Measurements from ENCODE around the gene SERTM2.

Gene SERTM2

GRCh38 chrX:111470681-111471403 lies 40.6 kb upstream of the SERTM2 start:
- Histone ChIP-seq H3K9ac (ENCODE audit: low read length) (no peak overlapping the region), H3K9me3 (ENCODE audit: insufficient read depth, low read length) (no peaks in the 10 kb centered on the region), H3K4me3 (ENCODE audit: insufficient read depth, low read length, poor library complexity, severe bottlenecking) (no peak overlapping the region), H3K27ac (ENCODE audit: low read depth, low read length) (no peak overlapping the region), H2AFZ (ENCODE audit: low read depth, low read length, severe bottlenecking) (no peak overlapping the region), H3K36me3 (ENCODE audit: low read length) (no peaks in the 10 kb centered on the region), H3F3A (ENCODE audit: insufficient read depth) (no peaks in the 10 kb centered on the region), H3K4me2 (ENCODE audit: low read depth, low read length, poor library complexity, severe bottlenecking) (no peak overlapping the region), H4K20me1 (ENCODE audit: low read depth, low read length) (no peaks in the 10 kb centered on the region), H3K27me3 (ENCODE audit: low read length) (no peaks in the 10 kb centered on the region), H3K79me2 (ENCODE audit: insufficient read depth, low read length) (no peaks in the 10 kb centered on the region), H3K9me2 (replicated peaks; ENCODE audit: insufficient read depth, low read length) (no peaks in the 10 kb centered on the region)
- TF ChIP-seq EZH2phosphoT487 (conservative IDR thresholded peaks at IDR 0.05; ENCODE audit: low read length) (no peak), CTCF (IDR thresholded peaks at IDR 0.05; ENCODE audit: insufficient read depth, low read length, poor library complexity, severe bottlenecking) (no peak)

DNA sequence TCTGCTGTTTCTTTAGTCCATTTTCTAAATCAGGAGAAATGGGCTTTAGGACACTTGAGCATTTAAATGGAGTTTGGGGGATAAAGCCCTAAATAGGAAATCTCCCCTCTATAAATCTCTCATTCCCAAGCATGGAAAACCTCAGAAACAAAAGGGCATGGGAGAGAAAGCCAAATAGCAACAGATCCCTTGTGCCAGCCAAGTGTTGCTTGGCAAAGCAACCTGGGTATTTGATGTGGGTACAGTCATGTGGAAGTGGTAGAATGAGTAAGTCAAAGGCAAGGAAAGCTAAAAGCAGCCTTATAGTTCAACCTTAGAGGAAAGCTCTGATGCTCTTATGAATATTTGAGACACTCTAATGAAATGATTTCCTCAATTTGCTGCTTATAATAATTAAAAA lies 29.5 kb upstream of the SERTM2 start:
- no peak for TF ChIP-seq EZH2phosphoT487 (conservative IDR thresholded peaks at IDR 0.05; ENCODE audit: low read length)
- no peak for TF ChIP-seq CTCF (IDR thresholded peaks at IDR 0.05; ENCODE audit: insufficient read depth, low read length, poor library complexity, severe bottlenecking)
- H3K27ac ChIP-seq (ENCODE audit: low read depth, low read length) = no peak overlapping the region

GRCh38 chrX:111483135-111483534 lies 28.3 kb upstream of the SERTM2 start:
- Histone ChIP-seq H3K9me2 (replicated peaks; ENCODE audit: insufficient read depth, low read length) (no peaks in the 10 kb centered on the region), H3K9ac (ENCODE audit: low read length) (no peak overlapping the region), H4K20me1 (ENCODE audit: low read depth, low read length) (no peaks in the 10 kb centered on the region), H3K4me3 (ENCODE audit: insufficient read depth, low read length, poor library complexity, severe bottlenecking) (no peak overlapping the region), H3K79me2 (ENCODE audit: insufficient read depth, low read length) (no peaks in the 10 kb centered on the region), H3K9me3 (ENCODE audit: insufficient read depth, low read length) (no peaks in the 10 kb centered on the region), H3F3A (ENCODE audit: insufficient read depth) (no peaks in the 10 kb centered on the region), H3K36me3 (ENCODE audit: low read length) (no peaks in the 10 kb centered on the region), H3K27ac (ENCODE audit: low read depth, low read length) (no peak overlapping the region), H2AFZ (ENCODE audit: low read depth, low read length, severe bottlenecking) (no peak overlapping the region), H3K27me3 (ENCODE audit: low read length) (no peaks in the 10 kb centered on the region), H3K4me2 (ENCODE audit: low read depth, low read length, poor library complexity, severe bottlenecking) (no peak overlapping the region)
- TF ChIP-seq EZH2phosphoT487 (conservative IDR thresholded peaks at IDR 0.05; ENCODE audit: low read length) = no peak
- no peak for TF ChIP-seq CTCF (IDR thresholded peaks at IDR 0.05; ENCODE audit: insufficient read depth, low read length, poor library complexity, severe bottlenecking)

More for the DNA sequence above, 29.5 kb upstream of the SERTM2 start:
- H3K79me2 ChIP-seq (ENCODE audit: insufficient read depth, low read length) = no peaks in the 10 kb centered on the region
- no peaks in the 10 kb centered on the region for H3F3A ChIP-seq (ENCODE audit: insufficient read depth)
- no peak overlapping the region for H3K4me3 ChIP-seq (ENCODE audit: insufficient read depth, low read length, poor library complexity, severe bottlenecking)
- H4K20me1 ChIP-seq (ENCODE audit: low read depth, low read length) = no peaks in the 10 kb centered on the region
- H3K27me3 ChIP-seq (ENCODE audit: low read length) = no peaks in the 10 kb centered on the region
- H3K9me3 ChIP-seq (ENCODE audit: insufficient read depth, low read length) = no peaks in the 10 kb centered on the region
- no peaks in the 10 kb centered on the region for H3K36me3 ChIP-seq (ENCODE audit: low read length)
- H3K9me2 ChIP-seq (replicated peaks; ENCODE audit: insufficient read depth, low read length) = no peaks in the 10 kb centered on the region
- no peak overlapping the region for H3K9ac ChIP-seq (ENCODE audit: low read length)
- no peak overlapping the region for H3K4me2 ChIP-seq (ENCODE audit: low read depth, low read length, poor library complexity, severe bottlenecking)
- H2AFZ ChIP-seq (ENCODE audit: low read depth, low read length, severe bottlenecking) = no peak overlapping the region
